Measurements from ENCODE around the gene NXPH2.

DNA sequence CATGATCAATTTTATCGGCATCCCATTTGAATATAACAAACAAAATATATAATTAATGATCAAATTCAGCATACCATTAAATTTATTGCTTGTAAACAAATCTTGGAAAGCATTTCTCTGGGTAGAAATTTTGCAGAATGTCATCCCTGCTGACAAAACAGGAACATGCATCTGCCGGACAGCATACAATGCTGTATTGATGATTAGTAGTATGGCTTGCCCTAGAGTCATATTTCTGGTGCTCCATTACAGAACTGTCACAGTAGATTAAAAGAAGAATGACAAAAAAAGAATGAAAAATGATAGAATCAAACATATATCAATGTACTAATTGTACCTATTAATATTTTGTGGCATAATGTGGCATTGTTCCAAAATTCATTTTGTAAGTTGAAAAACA, 98.0 kb downstream of the NXPH2 start:
- TF ChIP-seq, protein P1, sequence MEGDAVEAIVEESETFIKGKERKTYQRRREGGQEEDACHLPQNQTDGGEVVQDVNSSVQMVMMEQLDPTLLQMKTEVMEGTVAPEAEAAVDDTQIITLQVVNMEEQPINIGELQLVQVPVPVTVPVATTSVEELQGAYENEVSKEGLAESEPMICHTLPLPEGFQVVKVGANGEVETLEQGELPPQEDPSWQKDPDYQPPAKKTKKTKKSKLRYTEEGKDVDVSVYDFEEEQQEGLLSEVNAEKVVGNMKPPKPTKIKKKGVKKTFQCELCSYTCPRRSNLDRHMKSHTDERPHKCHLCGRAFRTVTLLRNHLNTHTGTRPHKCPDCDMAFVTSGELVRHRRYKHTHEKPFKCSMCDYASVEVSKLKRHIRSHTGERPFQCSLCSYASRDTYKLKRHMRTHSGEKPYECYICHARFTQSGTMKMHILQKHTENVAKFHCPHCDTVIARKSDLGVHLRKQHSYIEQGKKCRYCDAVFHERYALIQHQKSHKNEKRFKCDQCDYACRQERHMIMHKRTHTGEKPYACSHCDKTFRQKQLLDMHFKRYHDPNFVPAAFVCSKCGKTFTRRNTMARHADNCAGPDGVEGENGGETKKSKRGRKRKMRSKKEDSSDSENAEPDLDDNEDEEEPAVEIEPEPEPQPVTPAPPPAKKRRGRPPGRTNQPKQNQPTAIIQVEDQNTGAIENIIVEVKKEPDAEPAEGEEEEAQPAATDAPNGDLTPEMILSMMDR (IDR thresholded peaks at IDR 0.05) = no peak
- no peak for TF ChIP-seq POLR2A (IDR thresholded peaks at IDR 0.05)

All from heart left ventricle (tissue), 13 donors.